Neural crest cell (in vitro differentiated cells): ENCODE results near the gene RORC. TPM values are rescaled to one million over a fixed set of nuclear protein-coding genes. Genes with fewer than 3 reads are reported as not detected.

Source experiments
- DNase-seq: peaks from one replicate; pipeline ENCODE4 v3.0.0; 2021; ENCODE audit warnings: low read depth, mixed read lengths, low spot score
- H3K27ac Mint-ChIP-seq: one replicate; pipeline ENCODE4 v1.8.0; 2021; ENCODE audit warnings: mild to moderate bottlenecking, mixed read lengths; ENCODE audit not compliant: unreplicated experiment
- H3K27me3 Mint-ChIP-seq: 2 replicates; pipeline ENCODE4 v1.8.0; 2021; ENCODE audit warnings: low read depth, mild to moderate bottlenecking, mixed read lengths
- H3K36me3 Mint-ChIP-seq: 2 replicates; pipeline ENCODE4 v1.8.0; 2021; ENCODE audit warnings: low read depth, mild to moderate bottlenecking, mixed read lengths
- H3K4me1 Mint-ChIP-seq: 2 replicates; pipeline ENCODE4 v1.8.0; 2021; ENCODE audit warnings: mixed read lengths
- H3K4me3 Mint-ChIP-seq: one replicate; pipeline ENCODE4 v1.8.0; 2021; ENCODE audit warnings: mild to moderate bottlenecking, mixed read lengths
- H3K9me3 Mint-ChIP-seq: 2 replicates; pipeline ENCODE4 v1.8.0; 2021; ENCODE audit warnings: mixed read lengths
- total RNA-seq: library from RNA; stranded (reverse); gene quantifications from 2 replicates; pipeline ENCODE4 v1.2.1, GENCODE V29; 2021
- TF ChIP-seq, protein P1 (sequence below): fragments of 200-600 bp; sonication (generic); conservative IDR thresholded peaks from 2 replicates; pipeline ENCODE4 v1.5.0; 2021; ENCODE audit warnings: antibody characterized with exemption, mild to moderate bottlenecking

The RORC gene
- total RNA-seq, 1 donor from 2014 or later = 0.12 TPM

DNA sequence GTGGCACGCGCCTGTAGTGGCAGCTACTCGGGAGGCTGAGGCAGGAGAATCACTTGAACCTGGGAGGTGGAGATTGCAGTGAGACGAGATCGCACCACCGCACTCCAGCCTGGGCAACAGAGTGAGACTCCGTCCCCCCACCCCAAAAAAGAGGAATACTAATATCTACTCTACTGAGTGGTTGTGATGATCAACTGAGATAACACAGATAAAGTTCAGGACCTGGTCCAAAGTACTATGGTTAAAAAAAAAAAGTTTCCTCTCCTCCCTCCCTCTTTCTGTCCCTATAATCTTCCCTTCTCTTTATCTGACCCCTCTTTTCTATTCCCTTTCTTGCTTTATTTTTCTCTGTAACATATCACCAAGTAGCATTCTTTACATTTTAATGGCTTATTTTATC is 4.0 kb upstream of the RORC start:
- H3K4me1 Mint-ChIP-seq = peaks cover 20% of the 10 kb centered on the region
- H3K36me3 Mint-ChIP-seq = no peaks in the 10 kb centered on the region
- no peak overlapping the region for H3K4me3 Mint-ChIP-seq
- DNase-seq = no peak
- H3K9me3 Mint-ChIP-seq = no peaks in the 10 kb centered on the region
- peaks cover 48% of the 10 kb centered on the region for H3K27me3 Mint-ChIP-seq
- no peak overlapping the region for H3K27ac Mint-ChIP-seq
- TF ChIP-seq, protein P1, sequence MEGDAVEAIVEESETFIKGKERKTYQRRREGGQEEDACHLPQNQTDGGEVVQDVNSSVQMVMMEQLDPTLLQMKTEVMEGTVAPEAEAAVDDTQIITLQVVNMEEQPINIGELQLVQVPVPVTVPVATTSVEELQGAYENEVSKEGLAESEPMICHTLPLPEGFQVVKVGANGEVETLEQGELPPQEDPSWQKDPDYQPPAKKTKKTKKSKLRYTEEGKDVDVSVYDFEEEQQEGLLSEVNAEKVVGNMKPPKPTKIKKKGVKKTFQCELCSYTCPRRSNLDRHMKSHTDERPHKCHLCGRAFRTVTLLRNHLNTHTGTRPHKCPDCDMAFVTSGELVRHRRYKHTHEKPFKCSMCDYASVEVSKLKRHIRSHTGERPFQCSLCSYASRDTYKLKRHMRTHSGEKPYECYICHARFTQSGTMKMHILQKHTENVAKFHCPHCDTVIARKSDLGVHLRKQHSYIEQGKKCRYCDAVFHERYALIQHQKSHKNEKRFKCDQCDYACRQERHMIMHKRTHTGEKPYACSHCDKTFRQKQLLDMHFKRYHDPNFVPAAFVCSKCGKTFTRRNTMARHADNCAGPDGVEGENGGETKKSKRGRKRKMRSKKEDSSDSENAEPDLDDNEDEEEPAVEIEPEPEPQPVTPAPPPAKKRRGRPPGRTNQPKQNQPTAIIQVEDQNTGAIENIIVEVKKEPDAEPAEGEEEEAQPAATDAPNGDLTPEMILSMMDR = no peak

DNA sequence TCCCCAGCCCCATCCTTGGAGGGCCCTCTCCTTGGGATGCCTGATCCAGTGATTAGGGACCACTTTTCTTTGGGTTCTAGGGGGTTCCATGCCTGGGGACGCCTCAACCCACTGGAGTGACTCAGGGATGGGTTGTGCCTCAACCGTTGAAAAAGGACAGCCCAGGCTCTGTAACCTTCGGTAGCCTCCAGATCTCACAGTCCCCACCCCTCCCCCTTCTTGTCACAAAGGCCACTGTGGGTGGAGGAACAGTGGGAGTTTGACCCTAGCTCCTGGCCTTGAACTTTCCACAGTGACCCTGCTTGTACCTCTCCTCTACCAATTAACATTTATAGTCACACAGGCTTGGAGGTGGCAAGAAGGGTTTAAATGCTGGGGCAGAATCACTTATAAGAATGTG is 2.6 kb upstream of the RORC start:
- Mint-ChIP-seq H3K4me1 (peaks cover 22% of the 10 kb centered on the region), H3K27ac (no peak overlapping the region), H3K27me3 (peaks cover 35% of the 10 kb centered on the region), H3K36me3 (no peaks in the 10 kb centered on the region), H3K9me3 (no peaks in the 10 kb centered on the region), H3K4me3 (no peak overlapping the region)
- TF ChIP-seq, protein P1 = no peak
- DNase-seq = no peak

DNA sequence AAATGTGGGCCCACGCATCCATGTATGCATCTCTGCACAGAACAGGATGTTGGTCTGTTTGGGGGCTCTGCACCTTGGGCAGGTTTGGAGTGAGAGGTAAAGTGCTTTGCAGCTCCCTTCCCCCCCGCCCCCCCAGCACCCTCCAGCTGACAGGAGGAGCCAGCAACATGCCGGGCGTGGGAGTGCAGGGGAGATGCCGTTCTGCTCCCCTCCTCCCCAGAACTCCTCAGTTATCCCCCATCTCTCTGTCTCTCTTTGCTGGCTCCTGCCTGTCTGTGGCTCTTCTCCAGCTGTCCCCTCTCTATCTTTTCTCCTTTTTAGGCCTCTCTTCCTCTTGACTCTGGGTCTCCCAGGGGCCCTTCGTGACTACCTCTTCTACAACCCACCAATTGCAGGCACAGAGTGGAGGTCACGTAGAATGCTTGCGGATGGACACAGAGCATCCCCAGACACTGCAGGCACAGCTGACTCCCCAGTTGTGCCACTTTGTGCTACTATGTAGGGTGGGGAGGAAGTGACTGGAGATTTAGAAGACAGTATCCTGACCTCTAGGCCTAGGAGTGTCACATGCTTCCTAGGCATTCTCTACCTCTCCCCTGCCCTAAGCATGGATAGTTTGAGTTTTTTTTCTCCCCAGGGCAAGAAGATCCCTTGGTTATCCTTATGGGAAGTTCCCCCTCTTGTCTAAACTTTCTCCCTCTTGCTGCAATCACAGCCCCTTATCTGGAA is 1.7 kb upstream of the RORC start:
- Mint-ChIP-seq H3K9me3 (no peaks in the 10 kb centered on the region), H3K4me3 (no peak overlapping the region), H3K27ac (peak overlapping the region; percentile 40), H3K27me3 (peaks cover 32% of the 10 kb centered on the region), H3K36me3 (no peaks in the 10 kb centered on the region), H3K4me1 (peaks cover 31% of the 10 kb centered on the region)
- TF ChIP-seq, protein P1 = no peak
- no peak for DNase-seq

DNA sequence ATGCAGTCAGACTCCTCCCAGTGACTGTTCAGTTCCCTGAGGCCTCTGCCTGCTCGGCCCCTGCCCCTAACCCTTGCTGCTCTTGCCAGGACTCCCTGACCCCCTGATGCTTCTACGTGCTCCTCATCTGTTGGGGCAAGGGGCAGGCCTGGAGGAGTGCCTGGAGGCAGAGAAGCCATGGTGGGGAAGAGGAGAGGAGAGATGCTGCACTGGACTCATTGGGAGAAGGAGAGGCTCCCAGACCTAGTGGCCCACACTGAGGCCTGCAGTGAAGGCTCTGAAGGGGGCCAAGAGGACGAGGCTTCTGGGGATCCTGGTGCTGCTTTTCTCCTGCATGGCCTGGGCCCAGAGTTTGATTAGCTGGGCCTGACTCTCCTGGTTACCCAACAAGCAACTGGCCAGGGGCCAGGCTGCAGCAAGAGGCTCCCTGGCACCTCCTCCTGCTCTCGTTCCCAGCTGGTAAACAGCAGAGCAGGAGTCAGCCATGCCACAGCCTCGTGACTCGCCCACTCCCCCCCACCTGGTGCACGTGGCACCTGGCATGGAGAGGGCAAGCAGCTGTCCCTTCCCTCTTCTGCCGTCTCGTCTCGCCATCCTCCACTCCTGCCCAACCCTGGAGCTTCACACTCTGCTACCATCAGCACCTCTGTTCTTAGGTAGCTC is 847 bp upstream of the RORC start:
- Mint-ChIP-seq H3K9me3 (no peaks in the 10 kb centered on the region), H3K4me1 (peaks cover 37% of the 10 kb centered on the region), H3K4me3 (no peak overlapping the region), H3K27me3 (peaks cover 26% of the 10 kb centered on the region), H3K36me3 (no peaks in the 10 kb centered on the region), H3K27ac (peak overlapping the region; percentile 75)
- DNase-seq = no peak
- TF ChIP-seq, protein P1 = no peak

DNA sequence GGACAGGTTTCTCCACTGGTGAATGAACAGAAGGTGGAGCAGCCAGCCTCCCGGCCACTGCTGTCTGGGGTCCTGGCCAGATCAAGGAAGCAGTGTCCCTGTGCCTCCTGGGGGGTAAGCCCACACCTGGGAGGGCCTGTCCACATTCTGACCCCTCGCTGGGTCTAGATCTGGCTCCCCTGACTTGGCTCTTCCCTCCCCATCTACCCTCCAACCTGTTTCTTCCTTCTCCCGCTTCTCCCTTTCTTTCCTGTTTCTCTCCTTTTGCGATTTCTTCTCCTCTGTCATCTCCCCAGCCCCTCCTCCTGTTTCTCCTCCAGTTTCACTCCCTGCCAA is 378 bp downstream of the RORC start:
- Mint-ChIP-seq H3K27me3 (peaks cover 14% of the 10 kb centered on the region), H3K4me3 (no peak overlapping the region), H3K27ac (no peak overlapping the region), H3K9me3 (no peaks in the 10 kb centered on the region), H3K36me3 (no peaks in the 10 kb centered on the region), H3K4me1 (peaks cover 32% of the 10 kb centered on the region)
- TF ChIP-seq, protein P1 = no peak
- DNase-seq = no peak
